Neural crest cell (in vitro differentiated cells): ENCODE measurements around the gene LRRC19. TPM values are rescaled to one million over a fixed set of nuclear protein-coding genes. Genes with fewer than 3 reads are reported as not detected.

Source experiments
- DNase-seq: peaks from one replicate; pipeline ENCODE4 v3.0.0; 2021; ENCODE audit warnings: low read depth, mixed read lengths, low spot score
- H3K27ac Mint-ChIP-seq: one replicate; pipeline ENCODE4 v1.8.0; 2021; ENCODE audit warnings: mild to moderate bottlenecking, mixed read lengths; ENCODE audit not compliant: unreplicated experiment
- H3K27me3 Mint-ChIP-seq: 2 replicates; pipeline ENCODE4 v1.8.0; 2021; ENCODE audit warnings: low read depth, mild to moderate bottlenecking, mixed read lengths
- H3K36me3 Mint-ChIP-seq: 2 replicates; pipeline ENCODE4 v1.8.0; 2021; ENCODE audit warnings: low read depth, mild to moderate bottlenecking, mixed read lengths
- H3K4me1 Mint-ChIP-seq: 2 replicates; pipeline ENCODE4 v1.8.0; 2021; ENCODE audit warnings: mixed read lengths
- H3K4me3 Mint-ChIP-seq: one replicate; pipeline ENCODE4 v1.8.0; 2021; ENCODE audit warnings: mild to moderate bottlenecking, mixed read lengths
- H3K9me3 Mint-ChIP-seq: 2 replicates; pipeline ENCODE4 v1.8.0; 2021; ENCODE audit warnings: mixed read lengths
- CTCF ChIP-seq: fragments of 200-600 bp; sonication (generic); conservative IDR thresholded peaks from 2 replicates; pipeline ENCODE4 v1.5.0; 2021; ENCODE audit warnings: antibody characterized with exemption, mild to moderate bottlenecking
- total RNA-seq: library from RNA; stranded (reverse); gene quantifications from 2 replicates; pipeline ENCODE4 v1.2.1, GENCODE V29; 2021

The LRRC19 gene
- total RNA-seq, 1 donor from 2014 or later = not detected

- no peaks in the 10 kb centered on the region for H3K27me3 Mint-ChIP-seq
Measured at GRCh38 chr9:26983340-26983739, 22.1 kb downstream of the LRRC19 start.

GRCh38 chr9:26975728-26976707, 29.5 kb downstream of the LRRC19 start:
- H3K4me1 Mint-ChIP-seq = peaks cover 15% of the 10 kb centered on the region
- H3K9me3 Mint-ChIP-seq = no peaks in the 10 kb centered on the region
- H3K27me3 Mint-ChIP-seq = no peaks in the 10 kb centered on the region
- H3K27ac Mint-ChIP-seq = peak overlapping the region; percentile 45
- DNase-seq = peak; percentile 57
- TF ChIP-seq CTCF = peak; percentile 62
- peaks cover 10% of the 10 kb centered on the region for H3K36me3 Mint-ChIP-seq
- H3K4me3 Mint-ChIP-seq = peak overlapping the region; percentile 83

More at GRCh38 chr9:26983340-26983739, 22.1 kb downstream of the LRRC19 start:
- Mint-ChIP-seq H3K36me3 (peaks cover 10% of the 10 kb centered on the region), H3K4me1 (no peaks in the 10 kb centered on the region), H3K9me3 (peaks cover 2% of the 10 kb centered on the region), H3K4me3 (no peak overlapping the region), H3K27ac (no peak overlapping the region)
- no peak for TF ChIP-seq CTCF
- no peak for DNase-seq

- Mint-ChIP-seq H3K4me1 (peaks cover 15% of the 10 kb centered on the region), H3K27ac (peak overlapping the region; percentile 88)
Measured at GRCh38 chr9:26974927-26975326, 30.5 kb downstream of the LRRC19 start.

GRCh38 chr9:26973989-26974388, 31.5 kb downstream of the LRRC19 start:
- no peak for TF ChIP-seq CTCF
- no peak for DNase-seq
- H3K36me3 Mint-ChIP-seq = peaks cover 14% of the 10 kb centered on the region

More at GRCh38 chr9:26974927-26975326, 30.5 kb downstream of the LRRC19 start:
- peaks cover 10% of the 10 kb centered on the region for H3K36me3 Mint-ChIP-seq
- DNase-seq = no peak
- no peaks in the 10 kb centered on the region for H3K9me3 Mint-ChIP-seq
- TF ChIP-seq CTCF = no peak
- H3K4me3 Mint-ChIP-seq = no peak overlapping the region
- no peaks in the 10 kb centered on the region for H3K27me3 Mint-ChIP-seq

GRCh38 chr9:26971721-26972120, 33.8 kb downstream of the LRRC19 start:
- TF ChIP-seq CTCF = no peak
- Mint-ChIP-seq H3K4me1 (peaks cover 13% of the 10 kb centered on the region), H3K27me3 (no peaks in the 10 kb centered on the region), H3K36me3 (peaks cover 17% of the 10 kb centered on the region), H3K4me3 (no peak overlapping the region), H3K9me3 (no peaks in the 10 kb centered on the region), H3K27ac (no peak overlapping the region)
- DNase-seq = no peak

More at GRCh38 chr9:26973989-26974388, 31.5 kb downstream of the LRRC19 start:
- no peak overlapping the region for H3K4me3 Mint-ChIP-seq
- no peak overlapping the region for H3K27ac Mint-ChIP-seq
- H3K4me1 Mint-ChIP-seq = peaks cover 15% of the 10 kb centered on the region
- H3K27me3 Mint-ChIP-seq = no peaks in the 10 kb centered on the region
- no peaks in the 10 kb centered on the region for H3K9me3 Mint-ChIP-seq
